ENCODE data around the gene IL12RB1.

- TF ChIP-seq CTCF (IDR thresholded peaks at IDR 0.05) = no peak
- TF ChIP-seq ZFX (IDR thresholded peaks at IDR 0.05; ENCODE audit: borderline replicate concordance) = no peak
Observed at GRCh38 chr19:18044825-18045304, 41.9 kb downstream of the IL12RB1 start.

Data from 22Rv1 (cell line).